ENCODE data around the gene KCNIP4.

Gene KCNIP4

GRCh38 chr4:21507439-21507838, 441.1 kb downstream of the KCNIP4 start:
- Histone ChIP-seq H2AFZ (ENCODE audit: low read length) (no peak overlapping the region), H3K4me1 (ENCODE audit: insufficient read depth, low read length, poor library complexity, severe bottlenecking) (no peaks in the 10 kb centered on the region), H3K36me3 (ENCODE audit: insufficient read depth, low read length) (no peaks in the 10 kb centered on the region), H3K79me2 (ENCODE audit: insufficient read depth, low read length) (no peaks in the 10 kb centered on the region), H3K9ac (ENCODE audit: low read depth, low read length, poor library complexity, severe bottlenecking) (no peak overlapping the region), H3K4me3 (ENCODE audit: low read length, poor library complexity, severe bottlenecking) (no peak overlapping the region), H4K20me1 (ENCODE audit: insufficient read depth, low read length, poor library complexity, severe bottlenecking) (no peaks in the 10 kb centered on the region), H3K27me3 (ENCODE audit: insufficient read depth, low read length, poor library complexity, severe bottlenecking) (no peaks in the 10 kb centered on the region), H3K9me3 (ENCODE audit: insufficient read depth, low read depth, low read length) (no peaks in the 10 kb centered on the region), H3F3A (ENCODE audit: low read depth) (no peaks in the 10 kb centered on the region), H3K9me2 (replicated peaks; ENCODE audit: low read depth, low read length) (no peaks in the 10 kb centered on the region), H3K4me2 (ENCODE audit: low read depth, low read length, poor library complexity, severe bottlenecking) (no peak overlapping the region)
- TF ChIP-seq CTCF (conservative IDR thresholded peaks at IDR 0.05; ENCODE audit: low read length) (peak; percentile 50), EZH2phosphoT487 (IDR thresholded peaks at IDR 0.05; ENCODE audit: borderline replicate concordance) (no peak)

GRCh38 chr4:21490682-21491081, 457.9 kb downstream of the KCNIP4 start:
- TF ChIP-seq EZH2phosphoT487 (IDR thresholded peaks at IDR 0.05; ENCODE audit: borderline replicate concordance) (no peak), CTCF (conservative IDR thresholded peaks at IDR 0.05; ENCODE audit: low read length) (no peak)
- H3K9ac ChIP-seq (ENCODE audit: low read depth, low read length, poor library complexity, severe bottlenecking), result no peak overlapping the region
- no peaks in the 10 kb centered on the region for H3K79me2 ChIP-seq (ENCODE audit: insufficient read depth, low read length)
- no peaks in the 10 kb centered on the region for H3K9me3 ChIP-seq (ENCODE audit: insufficient read depth, low read depth, low read length)
- H3K9me2 ChIP-seq (replicated peaks; ENCODE audit: low read depth, low read length), result no peaks in the 10 kb centered on the region
- no peak overlapping the region for H3K4me2 ChIP-seq (ENCODE audit: low read depth, low read length, poor library complexity, severe bottlenecking)
- no peaks in the 10 kb centered on the region for H3K4me1 ChIP-seq (ENCODE audit: insufficient read depth, low read length, poor library complexity, severe bottlenecking)
- H3K27me3 ChIP-seq (ENCODE audit: insufficient read depth, low read length, poor library complexity, severe bottlenecking), result no peaks in the 10 kb centered on the region
- no peaks in the 10 kb centered on the region for H4K20me1 ChIP-seq (ENCODE audit: insufficient read depth, low read length, poor library complexity, severe bottlenecking)
- H2AFZ ChIP-seq (ENCODE audit: low read length), result no peak overlapping the region
- no peaks in the 10 kb centered on the region for H3K36me3 ChIP-seq (ENCODE audit: insufficient read depth, low read length)
- H3F3A ChIP-seq (ENCODE audit: low read depth), result no peaks in the 10 kb centered on the region
- H3K4me3 ChIP-seq (ENCODE audit: low read length, poor library complexity, severe bottlenecking), result no peak overlapping the region

- H3K79me2 ChIP-seq (ENCODE audit: insufficient read depth, low read length), result no peaks in the 10 kb centered on the region
- H3K9ac ChIP-seq (ENCODE audit: low read depth, low read length, poor library complexity, severe bottlenecking), result no peak overlapping the region
- no peak overlapping the region for H2AFZ ChIP-seq (ENCODE audit: low read length)
- H4K20me1 ChIP-seq (ENCODE audit: insufficient read depth, low read length, poor library complexity, severe bottlenecking), result no peaks in the 10 kb centered on the region
- no peaks in the 10 kb centered on the region for H3F3A ChIP-seq (ENCODE audit: low read depth)
- TF ChIP-seq EZH2phosphoT487 (IDR thresholded peaks at IDR 0.05; ENCODE audit: borderline replicate concordance) (no peak), CTCF (conservative IDR thresholded peaks at IDR 0.05; ENCODE audit: low read length) (no peak)
- H3K4me2 ChIP-seq (ENCODE audit: low read depth, low read length, poor library complexity, severe bottlenecking), result no peak overlapping the region
- H3K9me2 ChIP-seq (replicated peaks; ENCODE audit: low read depth, low read length), result no peaks in the 10 kb centered on the region
- H3K9me3 ChIP-seq (ENCODE audit: insufficient read depth, low read depth, low read length), result no peaks in the 10 kb centered on the region
- H3K27me3 ChIP-seq (ENCODE audit: insufficient read depth, low read length, poor library complexity, severe bottlenecking), result no peaks in the 10 kb centered on the region
- H3K4me1 ChIP-seq (ENCODE audit: insufficient read depth, low read length, poor library complexity, severe bottlenecking), result no peaks in the 10 kb centered on the region
- no peaks in the 10 kb centered on the region for H3K36me3 ChIP-seq (ENCODE audit: insufficient read depth, low read length)
- H3K4me3 ChIP-seq (ENCODE audit: low read length, poor library complexity, severe bottlenecking), result no peak overlapping the region
These were observed 471.8 kb downstream of the KCNIP4 start for GRCh38 chr4:21476757-21477156.
